ENCODE results near the gene SLC35A5.
A peak's percentile ranks its signal among the peaks of the same experiment; 100 is the strongest.
"Not testable (repeated sequence)": the region's sequence is repeated elsewhere in the genome, so short reads cannot be mapped to it uniquely, and the experiment has no call there.

SLC35A5 gene, protein sequence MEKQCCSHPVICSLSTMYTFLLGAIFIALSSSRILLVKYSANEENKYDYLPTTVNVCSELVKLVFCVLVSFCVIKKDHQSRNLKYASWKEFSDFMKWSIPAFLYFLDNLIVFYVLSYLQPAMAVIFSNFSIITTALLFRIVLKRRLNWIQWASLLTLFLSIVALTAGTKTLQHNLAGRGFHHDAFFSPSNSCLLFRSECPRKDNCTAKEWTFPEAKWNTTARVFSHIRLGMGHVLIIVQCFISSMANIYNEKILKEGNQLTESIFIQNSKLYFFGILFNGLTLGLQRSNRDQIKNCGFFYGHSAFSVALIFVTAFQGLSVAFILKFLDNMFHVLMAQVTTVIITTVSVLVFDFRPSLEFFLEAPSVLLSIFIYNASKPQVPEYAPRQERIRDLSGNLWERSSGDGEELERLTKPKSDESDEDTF

DNA sequence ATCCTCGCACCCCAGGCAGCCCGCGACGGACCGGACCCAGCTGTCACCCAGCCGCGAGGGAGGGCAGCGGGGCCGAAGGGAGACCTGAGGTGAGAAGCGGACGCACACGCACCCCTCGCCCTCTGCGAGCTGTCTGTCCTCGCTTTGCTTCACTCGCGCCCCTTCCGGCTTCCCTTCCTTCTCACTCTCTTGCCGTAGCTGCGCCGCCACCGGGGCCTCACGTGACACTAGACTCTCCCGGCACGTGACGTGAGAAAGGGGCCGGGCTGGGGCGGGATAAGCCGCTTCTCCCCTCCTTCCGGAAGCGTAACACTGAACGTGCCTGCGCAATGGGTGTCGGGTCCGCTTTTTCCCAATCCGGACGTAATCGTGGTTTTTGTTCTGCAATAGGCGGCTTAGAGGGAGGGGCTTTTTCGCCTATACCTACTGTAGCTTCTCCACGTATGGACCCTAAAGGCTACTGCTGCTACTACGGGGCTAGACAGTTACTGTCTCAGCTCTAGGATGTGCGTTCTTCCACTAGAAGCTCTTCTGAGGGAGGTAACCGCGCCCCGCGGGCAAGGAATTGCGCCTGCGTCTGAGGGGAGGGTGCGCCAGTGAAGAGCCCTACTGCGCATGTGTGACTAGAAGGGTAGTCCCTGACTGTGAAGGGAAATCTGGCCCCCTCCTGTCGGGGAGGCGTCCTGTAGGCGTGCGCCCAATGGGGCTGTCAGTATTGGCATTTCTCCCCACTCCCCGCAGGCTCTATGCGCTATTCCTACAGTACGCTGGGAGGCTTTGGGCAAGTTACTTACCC, at the start of gene SLC35A5, which contains the start of gene ATG3:
Gene SLC35A5, plus strand, starts transcription at position 312 of the 796 bp plus-strand sequence. CDS start 1,359 bp downstream, outside the sequence.
Gene ATG3, minus strand, starts transcription at position 229 of the 796 bp plus-strand sequence. CDS start 434 bp downstream, outside the sequence.
- peak; percentile 99 for DNase-seq (ENCODE audit: low spot score)

DNA sequence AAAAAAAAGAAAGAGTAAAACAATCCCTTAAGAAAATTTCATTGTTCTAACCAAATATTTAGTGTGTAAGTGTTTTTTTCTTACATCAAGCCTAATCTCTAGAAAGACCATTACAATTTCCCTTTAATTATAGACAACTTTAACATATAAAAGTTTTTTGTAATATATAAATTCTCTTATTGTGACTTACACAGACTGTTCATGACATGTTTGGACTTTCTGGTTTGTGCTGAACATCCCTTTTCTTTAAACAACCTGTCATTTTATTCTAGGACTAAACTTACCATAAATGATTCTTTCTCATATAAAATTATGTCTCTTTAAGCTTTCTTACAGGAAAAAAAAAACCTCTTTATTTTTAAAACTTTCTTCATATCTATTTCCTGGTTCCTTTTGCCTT, 49.5 kb upstream of the SLC35A5 start:
- no peak for DNase-seq (ENCODE audit: low spot score)

DNA sequence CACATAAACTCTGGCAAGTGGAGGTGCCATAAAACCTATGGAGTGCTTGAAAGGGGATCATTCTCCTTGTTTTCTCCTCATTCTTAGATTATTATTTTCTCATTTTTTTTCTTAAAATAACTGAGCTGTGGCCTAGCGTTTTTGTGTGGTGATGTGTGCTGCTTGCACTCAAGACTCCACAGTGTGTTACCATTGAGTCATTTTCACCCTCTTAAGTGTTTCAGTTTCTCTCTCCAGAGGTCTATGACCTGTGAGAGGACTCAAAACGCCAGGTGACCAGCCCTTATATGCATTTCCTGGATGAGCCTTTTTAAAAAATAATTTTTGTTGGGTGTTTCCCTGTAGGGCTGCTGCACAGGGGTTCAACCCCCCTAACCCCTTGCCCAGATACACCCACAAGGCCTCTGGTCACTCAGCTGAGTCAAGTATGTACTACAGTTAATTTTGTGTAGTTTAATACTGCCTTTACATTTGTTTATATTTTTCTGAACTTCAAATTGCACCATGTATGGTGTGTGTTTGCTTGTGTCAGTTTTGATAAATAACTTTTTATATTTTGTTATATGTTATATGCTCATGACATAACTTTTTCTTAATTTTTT, 47.2 kb upstream of the SLC35A5 start:
- no peak for DNase-seq (ENCODE audit: low spot score)

DNA sequence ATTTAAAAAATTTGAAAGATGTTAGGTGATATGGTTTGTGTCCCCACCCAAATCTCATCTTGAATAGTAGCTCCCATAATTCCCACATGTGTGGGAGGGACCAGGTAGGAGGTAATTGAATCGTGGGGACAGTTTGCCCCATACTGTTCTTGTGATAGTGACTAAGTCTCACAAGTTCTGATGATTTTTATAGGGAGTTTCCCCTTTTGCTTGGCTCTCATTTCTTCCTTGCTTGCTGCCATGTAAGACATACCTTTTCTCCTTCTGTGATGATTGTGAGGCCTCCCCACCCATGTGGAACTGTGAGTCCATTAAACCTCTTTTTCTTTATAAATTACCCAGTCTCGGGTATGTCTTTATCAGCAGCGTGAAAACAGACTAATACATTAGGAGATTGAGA, 42.9 kb upstream of the SLC35A5 start:
- not testable (repeated sequence) for DNase-seq (ENCODE audit: low spot score)

DNA sequence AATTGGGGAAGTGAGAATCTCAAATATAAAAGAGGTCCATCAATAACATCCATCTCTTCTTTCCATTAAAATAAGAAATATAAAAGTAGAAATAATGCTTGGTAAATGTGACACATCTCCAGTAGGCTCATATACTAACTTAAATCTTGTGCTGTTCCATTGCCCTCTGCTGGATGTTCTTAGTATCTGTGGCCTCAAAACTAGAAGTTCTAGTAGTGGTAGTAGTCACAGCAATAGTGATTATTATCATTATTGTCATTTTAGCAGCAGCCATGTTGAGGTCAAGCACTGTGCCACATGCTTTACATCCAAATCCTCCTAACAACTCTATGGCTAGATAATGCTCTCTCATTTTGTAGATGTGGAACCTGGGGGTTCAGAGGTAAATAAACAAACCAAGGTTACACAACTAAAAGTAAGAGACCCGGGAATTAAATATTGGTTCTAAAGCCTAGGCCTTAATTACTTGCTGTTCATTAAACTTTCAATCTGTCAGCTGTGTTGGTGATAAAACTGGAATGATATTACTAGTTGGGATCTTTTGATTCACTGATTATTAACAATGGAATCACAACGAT, 42.3 kb upstream of the SLC35A5 start:
- DNase-seq (ENCODE audit: low spot score), result peak; percentile 42

DNA sequence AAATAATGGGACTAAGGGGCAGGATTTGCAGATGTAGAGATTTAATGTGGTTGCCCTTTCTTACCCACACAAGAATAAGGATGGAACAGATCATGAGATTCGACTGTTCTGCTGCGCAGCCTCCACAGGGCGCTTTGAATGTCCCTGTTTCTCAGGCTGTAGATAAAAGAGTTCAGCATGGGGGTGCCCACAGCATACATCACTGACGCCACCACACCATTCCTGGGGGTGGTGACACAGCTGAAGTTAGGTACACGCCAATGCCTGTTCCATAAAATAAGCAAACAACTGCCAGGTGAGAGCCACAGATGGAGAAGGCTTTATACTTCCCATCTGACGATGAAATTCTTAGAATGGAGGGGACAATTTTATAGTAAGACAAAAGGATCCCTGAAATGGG, 37.7 kb upstream of the SLC35A5 start:
- not testable (repeated sequence) for DNase-seq (ENCODE audit: low spot score)

DNA sequence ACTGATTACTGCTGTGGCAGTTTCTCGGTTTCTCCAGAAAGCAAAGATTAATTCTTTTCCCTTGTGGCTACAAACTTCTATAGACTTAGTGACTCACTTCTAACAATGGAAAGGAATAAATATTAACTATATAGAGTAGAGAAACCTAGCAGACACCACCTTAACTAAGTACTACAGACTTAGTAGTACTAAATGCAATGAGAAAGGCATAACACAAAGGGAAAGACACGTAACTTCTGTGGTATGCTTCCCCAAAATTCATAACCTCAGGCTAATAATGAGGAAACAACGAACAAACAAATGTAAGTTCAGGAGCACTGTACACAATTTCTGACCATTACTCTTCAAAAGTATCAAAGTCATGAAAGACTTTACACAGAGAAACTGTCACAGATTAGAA, 31.3 kb upstream of the SLC35A5 start:
- no peak for DNase-seq (ENCODE audit: low spot score)

DNA sequence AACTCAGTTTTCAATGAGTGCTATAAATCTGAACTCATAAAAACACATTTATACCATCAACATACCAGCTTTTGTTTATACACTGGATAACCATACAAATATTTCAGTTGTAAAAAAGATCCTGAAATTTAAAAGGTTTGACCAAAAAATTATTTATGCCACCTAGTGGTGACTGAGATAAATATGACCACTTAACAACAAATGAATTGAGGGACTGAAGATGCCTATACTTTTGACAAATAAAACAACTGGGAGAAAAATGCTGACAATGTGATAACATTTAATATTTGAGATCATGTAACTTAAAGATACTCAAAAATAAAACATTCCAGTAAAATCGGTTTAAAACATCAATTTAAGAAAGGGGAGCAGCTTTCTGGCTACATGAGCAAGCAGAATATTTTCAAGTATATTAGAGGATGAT, 30.5 kb upstream of the SLC35A5 start:
- peak; percentile 51 for DNase-seq (ENCODE audit: low spot score)

DNA sequence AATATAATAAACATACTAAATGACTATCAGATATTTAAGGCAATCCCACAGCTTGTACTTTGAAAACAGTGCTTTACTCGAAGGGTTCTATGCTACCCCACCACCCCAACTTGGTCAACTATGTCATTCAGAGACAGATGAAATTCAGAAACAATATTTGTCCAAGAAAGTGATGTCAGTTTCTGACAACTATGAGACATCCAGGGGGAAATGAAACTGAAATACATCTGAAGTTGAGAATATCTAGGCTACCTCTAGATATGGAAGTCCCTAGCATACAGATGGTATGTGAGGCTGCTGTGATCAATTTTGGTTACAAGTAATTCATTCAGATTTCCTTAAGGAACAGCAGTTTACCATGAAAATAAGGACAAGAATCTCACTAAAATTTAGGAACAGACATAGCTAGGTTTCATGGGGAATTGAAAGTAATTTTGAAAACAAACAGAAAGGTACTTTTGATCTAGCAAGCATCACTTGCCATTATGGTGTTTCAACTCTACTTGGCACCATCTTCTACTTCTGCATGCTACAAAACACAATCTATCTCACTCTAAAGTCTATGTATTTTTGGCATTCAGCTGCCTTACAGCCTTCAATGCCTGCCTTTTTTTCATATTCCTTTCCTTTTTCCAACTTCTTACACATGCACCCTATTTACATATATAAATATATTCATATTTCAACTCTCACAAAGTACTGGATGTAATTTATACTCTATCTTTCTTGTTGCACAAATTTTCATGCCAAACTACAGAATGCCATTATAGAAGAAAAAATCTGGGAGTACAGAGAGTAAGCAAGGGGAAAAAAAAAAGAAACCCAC, 21.8 kb upstream of the SLC35A5 start:
- no peak for DNase-seq (ENCODE audit: low spot score)

DNA sequence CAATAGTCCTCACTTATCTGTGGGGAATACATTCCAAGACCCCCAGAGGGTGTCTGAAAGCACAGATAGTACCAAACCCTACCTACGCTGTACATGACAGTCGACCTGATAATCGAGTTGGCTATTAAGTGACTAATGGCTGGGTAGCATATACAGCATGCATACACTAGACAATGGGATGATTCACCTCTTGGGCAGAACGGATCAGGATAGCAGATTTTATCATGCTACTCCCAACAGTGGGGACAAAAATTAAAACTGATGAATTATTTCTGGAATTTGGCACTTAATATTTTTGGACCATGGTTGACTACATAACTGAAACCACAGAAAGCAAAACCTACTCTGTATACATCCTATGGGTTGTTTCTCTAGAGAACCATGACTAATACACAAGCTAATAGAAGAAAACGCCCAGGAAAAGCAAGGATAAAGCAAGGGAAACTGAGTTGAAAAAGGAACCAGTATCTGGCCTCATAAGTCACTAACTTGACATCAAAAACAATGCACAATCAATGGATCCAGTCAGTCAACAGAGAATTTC, 15.6 kb upstream of the SLC35A5 start:
- DNase-seq (ENCODE audit: low spot score), result no peak

DNA sequence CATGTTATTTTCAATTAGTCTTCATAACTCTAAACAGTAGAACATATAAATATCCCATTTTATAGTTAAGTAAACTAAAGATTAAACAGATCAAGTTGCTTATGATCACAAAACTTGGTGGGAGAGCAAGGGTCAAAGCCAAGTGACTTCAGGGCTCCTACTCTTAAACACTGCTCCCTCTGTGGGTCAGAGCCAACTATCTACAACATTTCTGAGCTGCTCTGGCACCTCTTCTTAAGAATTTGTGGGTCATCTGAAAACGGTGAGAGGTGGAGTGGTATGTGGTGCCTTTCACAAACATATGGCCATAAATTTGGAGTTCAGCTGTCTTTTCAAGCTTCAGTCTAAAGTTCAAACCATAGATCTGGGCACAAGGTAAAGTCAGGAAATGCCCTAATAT, 11.0 kb upstream of the SLC35A5 start:
- DNase-seq (ENCODE audit: low spot score), result peak; percentile 35

DNA sequence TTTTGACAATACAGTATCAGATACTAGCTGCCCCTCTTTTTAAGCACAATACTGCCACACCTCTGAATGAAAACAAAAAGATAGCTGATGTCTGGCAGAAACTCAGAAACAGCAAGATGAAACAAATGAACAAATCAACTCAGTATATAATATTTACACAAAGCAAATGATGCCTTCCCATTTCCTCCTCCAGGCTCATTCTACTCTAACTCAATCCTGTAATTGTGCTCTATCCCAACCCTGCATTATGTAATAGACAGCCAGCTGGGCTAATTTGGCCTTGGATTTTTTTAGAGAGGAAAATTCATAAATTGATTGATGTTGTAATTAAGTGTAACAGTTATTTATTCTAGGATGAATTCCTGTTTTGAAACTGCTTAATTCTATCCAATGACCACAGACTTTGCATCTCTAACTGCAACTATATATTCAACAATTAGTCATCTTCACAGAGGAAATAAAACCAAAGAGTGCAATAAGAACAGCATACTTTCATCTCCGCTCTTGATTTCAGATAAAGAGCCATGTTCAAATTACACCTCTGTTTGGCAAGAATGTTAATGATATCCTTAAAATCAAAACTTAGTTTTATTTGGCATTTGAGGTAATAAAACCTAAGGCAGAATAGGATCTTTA, 6.2 kb upstream of the SLC35A5 start:
- no peak for DNase-seq (ENCODE audit: low spot score)

DNA sequence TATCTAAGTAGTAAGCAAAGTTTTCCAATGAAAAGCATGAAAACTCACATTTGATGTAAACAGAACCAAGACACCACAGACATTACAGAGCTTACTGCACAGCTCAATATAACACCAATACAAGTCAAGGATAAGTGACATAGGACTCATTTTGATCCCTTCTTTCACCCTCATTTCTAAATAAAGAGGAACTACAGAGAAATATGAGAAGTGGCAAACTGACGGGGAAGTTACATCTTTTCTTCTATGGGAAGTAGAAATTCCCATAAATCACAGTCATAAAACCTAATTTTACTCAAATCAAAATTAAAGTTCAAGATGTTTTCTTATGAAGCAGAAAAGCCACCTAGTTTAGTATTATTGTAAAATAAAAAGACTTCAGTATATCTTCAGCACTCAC, 3.9 kb upstream of the SLC35A5 start:
- DNase-seq (ENCODE audit: low spot score), result no peak

DNA sequence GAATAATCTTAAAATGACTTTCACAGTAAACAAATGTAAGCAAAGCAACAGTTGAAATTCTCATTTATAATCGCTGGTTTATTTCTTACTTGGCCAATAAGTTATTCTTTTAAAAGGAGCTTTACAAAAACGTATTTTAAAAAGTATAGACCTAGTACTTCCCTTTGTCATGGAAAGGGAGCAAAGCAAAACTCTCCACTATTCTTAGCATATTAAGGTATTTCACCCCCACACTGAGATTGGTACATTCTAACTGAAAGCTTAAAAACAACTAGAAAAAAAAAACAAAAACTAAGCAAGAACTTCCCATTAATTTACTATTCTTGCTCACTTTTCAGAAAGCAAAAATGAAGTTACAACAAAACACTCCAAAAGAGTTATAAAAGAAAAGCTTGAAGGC, 1.5 kb upstream of the SLC35A5 start:
- DNase-seq (ENCODE audit: low spot score), result no peak

DNA sequence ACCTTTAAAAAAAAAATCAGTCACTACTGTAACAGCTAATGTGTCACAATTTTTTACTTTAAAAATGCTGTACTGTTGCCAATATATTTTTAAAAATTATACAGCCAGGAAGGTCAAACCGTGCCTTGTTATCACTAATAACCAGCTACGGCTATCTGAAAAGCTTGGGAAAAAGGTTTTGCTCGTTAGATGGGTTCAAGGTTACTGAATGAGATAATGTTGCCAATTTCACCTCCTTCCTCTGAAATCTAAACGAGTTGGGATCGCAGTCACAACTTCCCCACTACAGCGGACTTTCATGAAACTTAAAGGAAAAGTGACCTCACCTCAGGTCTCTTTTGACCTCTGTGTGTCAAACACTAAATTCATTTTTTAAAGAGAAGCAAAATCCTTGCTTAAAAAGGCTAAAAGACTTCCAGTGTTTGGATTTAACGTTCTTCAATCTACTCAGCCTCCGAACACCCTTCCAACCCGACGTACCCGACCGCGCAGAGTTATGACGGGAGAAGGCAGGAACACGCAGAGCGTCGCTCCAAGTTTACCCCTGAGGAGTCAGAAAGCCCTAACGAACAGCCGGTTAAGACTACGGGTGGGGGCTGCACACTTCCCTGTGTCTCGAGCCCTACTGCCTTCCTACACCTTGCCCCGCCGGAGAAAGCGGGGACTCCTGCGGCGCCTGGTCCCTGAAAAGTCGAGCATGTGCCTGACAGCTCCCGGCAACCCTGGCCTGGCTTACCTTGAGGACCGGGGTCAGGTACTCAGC, 943 bp upstream of the SLC35A5 start:
- DNase-seq (ENCODE audit: low spot score), result peak; percentile 69

DNA sequence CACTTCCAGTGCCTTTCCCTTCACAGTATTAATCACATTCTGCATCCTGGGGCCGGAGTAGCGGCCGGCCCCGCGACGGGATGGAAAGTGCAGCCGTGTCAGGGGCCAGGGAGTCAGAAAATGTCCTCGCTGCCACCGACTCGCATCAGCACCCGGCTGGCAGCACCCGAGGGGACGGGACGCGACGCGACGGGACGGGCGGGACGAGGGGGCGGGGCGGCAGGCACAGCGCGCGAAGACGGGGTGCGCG, 436 bp upstream of the SLC35A5 start:
- no peak for DNase-seq (ENCODE audit: low spot score)

DNA sequence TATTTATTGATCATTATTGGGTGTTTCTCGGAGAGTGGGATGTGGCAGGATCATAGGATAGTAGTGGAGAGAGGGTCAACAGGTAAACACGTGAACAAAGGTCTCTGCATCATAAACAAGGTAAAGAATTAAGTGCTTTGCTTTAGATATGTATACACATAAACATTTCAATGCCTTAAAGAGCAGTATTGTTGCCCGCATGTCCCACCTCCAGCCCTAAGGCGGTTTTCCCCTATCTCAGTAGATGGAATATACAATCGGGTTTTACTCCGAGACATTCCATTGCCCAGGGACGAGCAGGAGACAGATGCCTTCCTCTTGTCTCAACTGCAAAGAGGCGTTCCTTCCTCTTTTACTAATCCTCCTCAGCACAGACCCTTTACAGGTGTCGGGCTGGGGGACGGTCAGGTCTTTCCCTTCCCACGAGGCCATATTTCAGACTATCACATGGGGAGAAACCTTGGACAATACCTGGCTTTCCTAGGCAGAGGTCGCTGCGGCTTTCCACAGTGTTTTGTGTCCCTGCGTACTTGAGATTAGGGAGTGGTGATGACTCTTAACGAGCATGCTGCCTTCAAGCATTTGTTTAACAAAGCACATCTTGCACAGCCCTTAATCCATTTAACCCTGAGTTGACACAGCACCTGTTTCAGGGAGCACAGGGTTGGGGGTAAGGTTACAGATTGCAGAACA, 2.5 kb downstream of the SLC35A5 start:
- not testable (repeated sequence) for DNase-seq (ENCODE audit: low spot score)

DNA sequence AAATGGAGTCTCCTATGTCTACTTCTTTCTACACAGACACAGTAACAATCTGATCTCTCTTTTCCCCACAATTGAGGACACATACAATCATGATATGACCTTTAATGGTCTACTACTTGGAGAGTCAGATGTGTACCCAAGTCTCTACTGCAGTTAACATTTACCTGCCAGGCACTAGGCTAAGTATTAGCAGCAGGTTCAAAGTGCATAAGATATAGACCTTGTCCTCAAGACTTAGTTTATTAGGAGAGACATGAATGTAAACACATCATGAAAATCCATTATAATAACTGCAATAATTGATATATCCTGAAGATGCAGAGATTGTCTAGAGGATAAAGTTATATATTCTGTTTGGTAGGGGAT, 3.1 kb downstream of the SLC35A5 start:
- DNase-seq (ENCODE audit: low spot score), result no peak

DNA sequence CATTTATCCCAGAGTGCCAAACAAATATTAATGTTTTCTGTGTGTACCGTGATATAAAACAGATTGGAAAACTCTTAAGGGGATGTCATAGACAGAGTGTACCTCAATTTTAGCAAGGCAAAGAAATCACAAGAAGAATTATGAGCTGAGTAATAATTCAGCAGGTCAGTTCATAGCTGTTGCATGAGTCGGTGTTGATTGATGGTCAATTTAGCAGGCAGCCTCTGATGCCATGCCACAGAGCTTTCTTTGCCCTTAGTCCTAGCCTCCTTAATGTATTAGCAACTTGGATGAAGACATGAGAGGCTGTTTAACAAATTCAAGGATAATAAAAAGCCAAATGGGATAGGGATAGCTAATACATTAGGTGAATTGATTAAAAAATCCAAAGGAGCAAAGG, 6.8 kb downstream of the SLC35A5 start:
- DNase-seq (ENCODE audit: low spot score), result no peak

DNA sequence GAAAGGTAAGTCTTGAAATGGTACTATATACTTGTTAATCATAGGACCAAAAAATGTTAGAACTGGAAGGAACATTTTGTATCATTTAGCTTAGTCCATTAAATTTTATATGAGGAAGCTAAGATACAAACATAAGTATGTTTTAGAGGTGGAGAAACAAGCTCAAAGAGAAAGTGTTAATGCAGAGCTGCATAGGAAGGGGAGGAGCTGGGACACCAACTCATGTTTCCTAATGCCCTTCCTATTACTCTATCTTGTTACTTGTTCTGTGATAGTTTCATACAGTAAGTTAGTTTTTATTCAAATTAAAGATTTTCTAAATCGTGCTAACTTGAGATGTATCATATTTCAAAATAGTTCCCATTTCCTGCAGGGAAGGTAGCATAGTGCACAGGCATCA, 7.4 kb downstream of the SLC35A5 start:
- no peak for DNase-seq (ENCODE audit: low spot score)
